Panc1 (cell line): ENCODE data around the gene LSM6. TPM values are rescaled to one million over a fixed set of nuclear protein-coding genes. Genes with fewer than 3 reads are reported as not detected.

Experiments used
- ATAC-seq: fragments of 200-7000 bp; cut with Tn5 transposase; 2 replicates; pipeline ENCODE4 v1.9.1; 2020; ENCODE audit warnings: mild to moderate bottlenecking, moderate library complexity
- BruUV-seq: library from RNA; stranded (reverse); fragments of 400-500 nt; replicated peaks from 2 replicates; lab custom pipeline; 2021; lab: Mats Ljungman, UMichigan
- CTCF ChIA-PET: fragments of 300-600 bp; sonication (Branson Sonifier 250); formaldehyde crosslinking; loops from one replicate; lab custom pipeline; 2022; ENCODE audit warnings: antibody characterized with exemption; lab: Charles Lee
- POLR2A ChIA-PET: fragments of 300-600 bp; sonication (Branson Sonifier 250); formaldehyde crosslinking; loops from one replicate; lab custom pipeline; 2022; ENCODE audit warnings: antibody characterized with exemption; lab: Charles Lee
- DNase-seq: peaks from one replicate; pipeline ENCODE4 v3.0.0-alpha.2; 2010; ENCODE audit warnings: low read depth, low spot score
- H3K27ac ChIP-seq: 2 replicates; pipeline ENCODE4 v1.5.1; 2011; ENCODE audit warnings: mild to moderate bottlenecking, low read length, inconsistent platforms
- H3K27me3 ChIP-seq: fragments of 200-500 bp; sonication (Bioruptor generic); 2 replicates; pipeline ENCODE4 v1.6.0; 2014; ENCODE audit warnings: low read length, inconsistent platforms; ENCODE audit not compliant: control insufficient read depth, insufficient read depth
- H3K36me3 ChIP-seq: fragments of 200-500 bp; sonication (Bioruptor generic); 2 replicates; pipeline ENCODE4 v1.5.1; 2014; ENCODE audit warnings: inconsistent platforms, mild to moderate bottlenecking, low read length, moderate library complexity; ENCODE audit not compliant: control insufficient read depth, insufficient read depth
- H3K4me1 ChIP-seq: 2 replicates; pipeline ENCODE4 v1.5.1; 2011; ENCODE audit warnings: inconsistent platforms, mild to moderate bottlenecking, low read length, moderate library complexity; ENCODE audit not compliant: control insufficient read depth, insufficient read depth
- H3K4me3 ChIP-seq, 2 experiments: 2 replicates each; pipeline ENCODE4 v1.5.1; 2011 to 2012; ENCODE audit warnings: low read depth in 2 of 2, low read length in 2 of 2, mild to moderate bottlenecking in 2 of 2, inconsistent platforms in 1 of 2, moderate library complexity in 1 of 2
- H3K9me3 ChIP-seq: fragments of 200-500 bp; sonication (Bioruptor generic); 2 replicates; pipeline ENCODE4 v1.5.1; 2014; ENCODE audit warnings: low read depth, mild to moderate bottlenecking, inconsistent platforms, low read length, moderate library complexity; ENCODE audit not compliant: control insufficient read depth, insufficient read depth
- CTCF ChIP-seq: fragments of 450-650 bp; IDR thresholded peaks from 2 replicates; pipeline ENCODE4 v1.5.1; 2017; ENCODE audit warnings: mild to moderate bottlenecking
- POLR2AphosphoS5 ChIP-seq: IDR thresholded peaks from 2 replicates; pipeline ENCODE4 v1.6.1; 2012; ENCODE audit warnings: mild to moderate bottlenecking, low read depth, low read length, moderate library complexity
- REST ChIP-seq, 2 experiments: IDR thresholded peaks; 2 replicates each; pipeline ENCODE4 v1.6.1; 2011 to 2012; ENCODE audit warnings: low read depth in 2 of 2, control low read depth in 1 of 2, low read length in 1 of 2, mild to moderate bottlenecking in 1 of 2, moderate library complexity in 1 of 2; ENCODE audit not compliant: insufficient read depth in 1 of 2
- SIN3A ChIP-seq: IDR thresholded peaks from 2 replicates; pipeline ENCODE4 v1.6.1; 2012; ENCODE audit warnings: low read depth, mild to moderate bottlenecking, low read length, moderate library complexity, borderline replicate concordance; ENCODE audit not compliant: insufficient read depth
- TCF7L2 ChIP-seq: IDR thresholded peaks from 2 replicates; pipeline ENCODE4 v1.6.1; 2011; ENCODE audit warnings: mild to moderate bottlenecking, low read depth, low read length, inconsistent platforms
- in situ Hi-C: cut with HindIII; loops from 2 replicates; pipeline ENCODE4 v1.10.0; 2016; ENCODE audit warnings: low sequenced_read_pairs, low pct_unique_long_range_greater_than_20kb
- intact Hi-C: fragments of 100-400 bp; cut with micrococcal nuclease; formaldehyde crosslinking; loops from one replicate; pipeline ENCODE4 v1.10.0; 2022; ENCODE audit not compliant: unreplicated experiment
- total RNA-seq: library from RNA; stranded (reverse); gene quantifications from one replicate; pipeline ENCODE4 v1.2.1, GENCODE V29; 2021; ENCODE audit not compliant: unreplicated experiment

LSM6 gene
- total RNA-seq, 1 experiment from 2014 or later = 15.9 TPM

- Histone ChIP-seq H3K27me3 (no peaks in the 10 kb centered on the region), H3K9me3 (no peaks in the 10 kb centered on the region), H3K4me3 (no peak overlapping the region), H3K27ac (no peak overlapping the region), H3K36me3 (no peaks in the 10 kb centered on the region), H3K4me1 (no peaks in the 10 kb centered on the region)
- in situ Hi-C loops = no loop called here
- DNase-seq (no peak), ATAC-seq (no peak)
- intact Hi-C loops = no loop called here
- CTCF ChIA-PET = no interaction called here
- no TSS peak for BruUV-seq
- TF ChIP-seq REST (IDR thresholded peaks at IDR 0.05; ENCODE audit: insufficient read depth in 1 of 2, low read depth in 2 of 2, low read length in 1 of 2) (no peak), TCF7L2 (no peak), CTCF (no peak), SIN3A (no peak), POLR2AphosphoS5 (no peak)
- POLR2A ChIA-PET = no interaction called here
Observed at GRCh38 chr4:146165840-146166239, 9.7 kb upstream of the LSM6 start.

GRCh38 chr4:146170149-146170548, 5.4 kb upstream of the LSM6 start:
- H3K9me3 ChIP-seq = no peaks in the 10 kb centered on the region
- H3K4me3 ChIP-seq = no peak overlapping the region
- no TSS peak for BruUV-seq
- no peak overlapping the region for H3K27ac ChIP-seq
- ChIA-PET POLR2A (no interaction called here), CTCF (no interaction called here)
- in situ Hi-C loops (no loop called here), intact Hi-C loops (no loop called here)
- TF ChIP-seq REST (IDR thresholded peaks at IDR 0.05; ENCODE audit: insufficient read depth in 1 of 2, low read depth in 2 of 2, low read length in 1 of 2) (no peak), CTCF (no peak), SIN3A (no peak), POLR2AphosphoS5 (no peak), TCF7L2 (no peak)
- H3K36me3 ChIP-seq = no peaks in the 10 kb centered on the region
- DNase-seq = no peak
- ATAC-seq = no peak
- no peaks in the 10 kb centered on the region for H3K4me1 ChIP-seq
- H3K27me3 ChIP-seq = no peaks in the 10 kb centered on the region
